Suprapubic skin (tissue), 4 donors: ENCODE measurements around the gene GOLM1.

Experiments
- CTCF ChIP-seq, 2 donors: fragments of 200-600 bp in 1 of 2; fragments of 450-650 bp in 1 of 2; sonication (generic) in 1 of 2; IDR thresholded peaks; one replicate each; pipeline ENCODE4 v1.5.1; 2016 to 2019; ENCODE audit warnings: antibody characterized with exemption in 2 of 2, mild to moderate bottlenecking in 1 of 2, moderate library complexity in 1 of 2
- POLR2A ChIP-seq, 2 donors: fragments of 450-650 bp; IDR thresholded peaks; one replicate each; pipeline ENCODE4 v1.6.1; 2017; ENCODE audit warnings: antibody characterized with exemption in 2 of 2, mild to moderate bottlenecking in 2 of 2, moderate library complexity in 2 of 2
- POLR2AphosphoS5 ChIP-seq, 3 donors: sonication (generic); formaldehyde crosslinking; IDR thresholded peaks; one replicate each; pipeline ENCODE4 v1.6.1; 2017; ENCODE audit warnings: antibody characterized with exemption in 3 of 3

GRCh38 chr9:86096386-86096785 is 3.0 kb downstream of the GOLM1 start:
- TF ChIP-seq CTCF (IDR thresholded peaks at IDR 0.05) (no peak), POLR2AphosphoS5 (IDR thresholded peaks at IDR 0.05) (no peak), POLR2A (IDR thresholded peaks at IDR 0.05) (no peak)
